Smooth muscle cell (in vitro differentiated cells): Measurements from ENCODE around the gene MXD3. TPM values are rescaled to one million over a fixed set of nuclear protein-coding genes. Genes with fewer than 3 reads are reported as not detected.

Experiments used
- DNase-seq: peaks from one replicate; lab custom pipeline; 2025; ENCODE audit not compliant: unreplicated experiment; lab: John Stamatoyannopoulos, UW
- H2AFZ ChIP-seq: fragments of 200-600 bp; sonication (generic); 2 replicates; pipeline ENCODE4 v1.6.0; 2016; ENCODE audit warnings: antibody characterized with exemption, low read depth, mild to moderate bottlenecking
- H3F3A ChIP-seq: fragments of 200-600 bp; sonication (generic); 2 replicates; pipeline ENCODE4 v1.6.0; 2017; ENCODE audit warnings: antibody characterized with exemption, low read depth
- H3K27ac ChIP-seq: fragments of 200-600 bp; sonication (generic); 2 replicates; pipeline ENCODE4 v1.5.1; 2016; ENCODE audit warnings: low read depth, mild to moderate bottlenecking
- H3K27me3 ChIP-seq: fragments of 200-600 bp; sonication (generic); 2 replicates; pipeline ENCODE4 v1.6.1; 2016; ENCODE audit warnings: low read depth, mild to moderate bottlenecking
- H3K36me3 ChIP-seq: fragments of 200-600 bp; sonication (generic); 2 replicates; pipeline ENCODE4 v1.5.1; 2016; ENCODE audit warnings: low read depth
- H3K4me1 ChIP-seq: fragments of 200-600 bp; sonication (generic); 2 replicates; pipeline ENCODE4 v1.5.1; 2016; ENCODE audit warnings: low read depth
- H3K4me2 ChIP-seq: fragments of 200-600 bp; sonication (generic); 2 replicates; pipeline ENCODE4 v1.6.0; 2016; ENCODE audit warnings: mild to moderate bottlenecking
- H3K4me3 ChIP-seq: fragments of 200-600 bp; sonication (generic); 2 replicates; pipeline ENCODE4 v1.5.1; 2016; ENCODE audit warnings: mild to moderate bottlenecking
- H3K79me2 ChIP-seq: fragments of 200-600 bp; sonication (generic); 2 replicates; pipeline ENCODE4 v1.6.0; 2016; ENCODE audit warnings: low read depth, mild to moderate bottlenecking
- H3K9ac ChIP-seq: fragments of 200-600 bp; sonication (generic); 2 replicates; pipeline ENCODE4 v1.6.0; 2016; ENCODE audit warnings: low read depth
- H3K9me3 ChIP-seq: fragments of 200-600 bp; sonication (generic); replicated peaks from 2 replicates; pipeline ENCODE4 v1.5.1; 2016; ENCODE audit warnings: low read depth
- H4K20me1 ChIP-seq: fragments of 200-600 bp; sonication (generic); 2 replicates; pipeline ENCODE4 v1.6.0; 2016; ENCODE audit warnings: low read depth
- WGBS: methylation state at CpG from one replicate; pipeline ENCODE4 v1.1.7; 2016; ENCODE audit warnings: low lambda C conversion rate; 5-methylcytosine and 5-hydroxymethylcytosine counted together
- polyA plus RNA-seq: library from polyadenylated mRNA; unstranded; fragments of >200 nt; fragmentation: Nextera tagmentation; extraction: Ambion mirVana; gene quantifications from 2 replicates; pipeline ENCODE4 v1.2.1, GENCODE V29; 2016
- total RNA-seq: library from RNA; depleted of rRNA; stranded (reverse); fragments of >200 nt; gene quantifications from 2 replicates; pipeline ENCODE4 v1.2.3, GENCODE V29; 2014
- TF ChIP-seq, protein P1 (sequence below): fragments of 200-600 bp; sonication (generic); IDR thresholded peaks from 2 replicates; pipeline ENCODE4 v1.5.1; 2017; ENCODE audit warnings: borderline replicate concordance, mild to moderate bottlenecking, antibody characterized with exemption; ENCODE audit not compliant: insufficient read depth, poor library complexity, severe bottlenecking

Gene MXD3
- total and polyA plus RNA-seq, 2 experiments from 2014 or later: 8.6 to 15.6 TPM

DNA sequence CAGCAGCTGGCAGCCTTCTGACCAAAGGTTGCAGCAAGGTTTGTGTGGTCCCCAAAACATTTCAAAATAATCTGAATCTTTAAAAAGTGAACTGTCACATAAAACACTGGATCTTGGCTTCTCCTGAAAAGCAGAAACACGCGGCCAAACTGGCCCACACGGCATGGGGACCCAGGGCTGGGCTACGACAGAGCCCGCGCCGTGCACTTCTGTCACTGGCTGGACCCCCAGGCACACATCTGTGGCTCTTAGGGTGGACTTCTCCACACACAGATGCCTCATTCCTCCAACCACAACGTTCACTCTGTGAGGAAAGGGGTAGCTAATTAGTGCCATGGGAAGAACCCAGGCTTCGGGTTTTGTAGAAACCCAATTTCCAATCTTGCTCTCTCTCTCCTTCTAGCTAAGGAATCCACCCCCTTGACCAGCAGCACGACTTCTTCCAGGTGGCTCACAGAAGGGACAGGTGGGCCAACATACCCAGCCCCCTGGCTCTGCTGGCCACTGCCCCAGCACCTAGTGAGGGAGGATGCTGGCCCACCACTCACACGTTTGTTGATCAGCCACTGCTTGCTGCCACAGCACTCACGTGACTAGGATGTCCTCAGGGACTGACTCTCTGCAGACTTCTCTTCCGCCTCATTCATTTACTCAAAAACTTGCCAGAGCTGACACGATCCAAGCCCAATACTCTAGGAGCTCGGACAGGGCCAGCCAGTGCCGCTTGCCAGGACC is 21.9 kb upstream of the MXD3 start:
- no peaks in the 10 kb centered on the region for H3K27me3 ChIP-seq
- no peaks in the 10 kb centered on the region for H3K9me3 ChIP-seq
- no peak for DNase-seq
- H2AFZ ChIP-seq: no peak overlapping the region
- no peaks in the 10 kb centered on the region for H3F3A ChIP-seq
- H3K4me2 ChIP-seq: no peak overlapping the region
- no peak overlapping the region for H3K9ac ChIP-seq
- H3K27ac ChIP-seq: no peak overlapping the region
- H4K20me1 ChIP-seq: peaks cover 32% of the 10 kb centered on the region
- no peaks in the 10 kb centered on the region for H3K36me3 ChIP-seq
- no peak overlapping the region for H3K4me3 ChIP-seq
- no peaks in the 10 kb centered on the region for H3K79me2 ChIP-seq
- WGBS: 98% methylated on average over 16 of the region's 16 CpGs
- H3K4me1 ChIP-seq: no peaks in the 10 kb centered on the region
- TF ChIP-seq, protein P1, sequence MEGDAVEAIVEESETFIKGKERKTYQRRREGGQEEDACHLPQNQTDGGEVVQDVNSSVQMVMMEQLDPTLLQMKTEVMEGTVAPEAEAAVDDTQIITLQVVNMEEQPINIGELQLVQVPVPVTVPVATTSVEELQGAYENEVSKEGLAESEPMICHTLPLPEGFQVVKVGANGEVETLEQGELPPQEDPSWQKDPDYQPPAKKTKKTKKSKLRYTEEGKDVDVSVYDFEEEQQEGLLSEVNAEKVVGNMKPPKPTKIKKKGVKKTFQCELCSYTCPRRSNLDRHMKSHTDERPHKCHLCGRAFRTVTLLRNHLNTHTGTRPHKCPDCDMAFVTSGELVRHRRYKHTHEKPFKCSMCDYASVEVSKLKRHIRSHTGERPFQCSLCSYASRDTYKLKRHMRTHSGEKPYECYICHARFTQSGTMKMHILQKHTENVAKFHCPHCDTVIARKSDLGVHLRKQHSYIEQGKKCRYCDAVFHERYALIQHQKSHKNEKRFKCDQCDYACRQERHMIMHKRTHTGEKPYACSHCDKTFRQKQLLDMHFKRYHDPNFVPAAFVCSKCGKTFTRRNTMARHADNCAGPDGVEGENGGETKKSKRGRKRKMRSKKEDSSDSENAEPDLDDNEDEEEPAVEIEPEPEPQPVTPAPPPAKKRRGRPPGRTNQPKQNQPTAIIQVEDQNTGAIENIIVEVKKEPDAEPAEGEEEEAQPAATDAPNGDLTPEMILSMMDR: no peak

DNA sequence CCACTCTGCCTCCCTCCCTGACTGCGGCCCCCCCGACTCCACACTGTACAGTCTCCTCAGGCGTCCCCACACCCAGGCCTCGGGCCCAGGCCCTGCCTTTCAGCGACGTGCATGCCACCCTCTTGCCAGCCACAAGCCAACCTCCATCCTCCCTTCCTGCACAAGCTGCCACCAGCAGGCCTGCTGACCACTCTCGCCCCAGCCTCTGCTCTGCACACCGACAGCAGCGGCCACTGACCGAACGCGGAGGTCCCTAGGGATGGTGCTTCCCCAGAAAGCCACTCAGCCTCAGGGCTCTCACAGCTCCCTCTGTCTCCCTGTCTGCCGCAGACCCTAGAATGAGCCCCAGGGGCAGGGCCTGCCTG is 21.2 kb upstream of the MXD3 start:
- H3K79me2 ChIP-seq: no peaks in the 10 kb centered on the region
- no peaks in the 10 kb centered on the region for H3F3A ChIP-seq
- no peak overlapping the region for H3K4me2 ChIP-seq
- H3K9ac ChIP-seq: no peak overlapping the region
- no peak overlapping the region for H3K4me3 ChIP-seq
- H3K4me1 ChIP-seq: no peaks in the 10 kb centered on the region
- H3K27ac ChIP-seq: no peak overlapping the region
- 93% methylated on average over 13 of the region's 13 CpGs for WGBS
- H4K20me1 ChIP-seq: peaks cover 30% of the 10 kb centered on the region
- DNase-seq: no peak
- no peaks in the 10 kb centered on the region for H3K36me3 ChIP-seq
- no peak overlapping the region for H2AFZ ChIP-seq
- no peaks in the 10 kb centered on the region for H3K9me3 ChIP-seq
- H3K27me3 ChIP-seq: no peaks in the 10 kb centered on the region
- TF ChIP-seq, protein P1: no peak

DNA sequence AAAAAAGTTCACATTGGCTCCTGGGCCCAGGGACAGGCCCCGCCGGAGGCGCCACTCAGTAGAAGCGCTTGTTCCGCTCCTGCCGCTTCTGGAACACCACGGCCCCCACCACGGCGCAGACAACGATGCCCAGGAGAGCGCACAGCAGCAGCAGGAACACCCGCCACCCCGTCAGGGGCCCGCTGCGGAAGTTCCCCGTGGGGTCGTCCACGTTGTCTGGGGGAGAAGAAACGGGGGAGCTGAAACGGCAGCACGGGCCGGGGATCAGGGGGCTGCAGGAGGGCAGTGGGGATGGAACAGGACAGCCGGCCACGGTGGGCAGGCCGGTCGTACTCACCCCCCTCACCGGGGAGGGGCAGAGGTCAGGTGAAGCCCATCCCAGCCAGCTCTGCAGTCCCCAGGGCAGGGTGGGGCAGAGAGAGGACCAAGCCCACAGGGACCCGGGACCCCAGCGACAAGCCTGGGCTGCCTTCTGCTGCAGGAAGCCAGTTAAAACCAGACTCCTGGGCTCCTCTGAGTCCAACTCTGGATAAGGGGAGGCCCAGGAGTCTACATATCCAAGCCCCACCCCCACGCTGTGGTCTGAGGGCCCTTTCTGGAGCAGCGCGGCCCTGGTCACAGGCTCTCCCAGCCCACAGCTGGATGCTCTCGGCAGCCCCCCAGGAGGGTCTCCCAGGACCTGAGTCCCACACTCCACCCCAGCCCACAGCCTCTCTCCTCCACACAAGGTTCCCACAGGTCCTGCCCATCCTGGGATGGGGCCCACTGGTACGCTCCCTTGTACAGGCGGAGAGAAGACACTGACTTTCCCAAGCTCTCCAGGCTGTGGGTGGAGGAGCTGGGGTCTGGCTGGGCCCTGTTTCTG is 20.6 kb upstream of the MXD3 start:
- TF ChIP-seq, protein P1: no peak
- WGBS: 97% methylated on average over 35 of the region's 35 CpGs
- H3K4me1 ChIP-seq: no peaks in the 10 kb centered on the region
- no peak overlapping the region for H3K27ac ChIP-seq
- H3K79me2 ChIP-seq: no peaks in the 10 kb centered on the region
- H4K20me1 ChIP-seq: peaks cover 34% of the 10 kb centered on the region
- H3K9ac ChIP-seq: no peak overlapping the region
- H3K4me2 ChIP-seq: no peak overlapping the region
- H3K36me3 ChIP-seq: no peaks in the 10 kb centered on the region
- H3K4me3 ChIP-seq: no peak overlapping the region
- no peaks in the 10 kb centered on the region for H3K27me3 ChIP-seq
- H3K9me3 ChIP-seq: no peaks in the 10 kb centered on the region
- no peak overlapping the region for H2AFZ ChIP-seq
- no peaks in the 10 kb centered on the region for H3F3A ChIP-seq
- DNase-seq: no peak
